GM21619 (cell line): ENCODE results near the gene VTI1A.

Source experiments
- ATAC-seq: cut with Tn5 transposase; IDR thresholded peaks from one replicate; pipeline ENCODE4 v1.9.1; 2021; ENCODE audit not compliant: unreplicated experiment

The VTI1A gene

GRCh38 chr10:112775381-112775780 is 328.4 kb downstream of the VTI1A start:
- no peak for ATAC-seq

GRCh38 chr10:112775892-112776674 is 329.1 kb downstream of the VTI1A start:
- no peak for ATAC-seq

- no peak for ATAC-seq
These were observed 331.6 kb downstream of the VTI1A start for GRCh38 chr10:112778579-112778978.

GRCh38 chr10:112779025-112779770 is 332.2 kb downstream of the VTI1A start:
- no peak for ATAC-seq

GRCh38 chr10:112782200-112782907 is 335.3 kb downstream of the VTI1A start:
- no peak for ATAC-seq

- ATAC-seq = no peak
These were observed 336.5 kb downstream of the VTI1A start for GRCh38 chr10:112783351-112784021.

GRCh38 chr10:112784022-112784461 is 337.0 kb downstream of the VTI1A start:
- no peak for ATAC-seq

- ATAC-seq = no peak
These were observed 338.1 kb downstream of the VTI1A start for GRCh38 chr10:112785089-112785488.

- no peak for ATAC-seq
These were observed 342.2 kb downstream of the VTI1A start for GRCh38 chr10:112789248-112789647.

GRCh38 chr10:112790030-112790429 is 343.0 kb downstream of the VTI1A start:
- ATAC-seq = no peak

GRCh38 chr10:112790921-112791320 is 343.9 kb downstream of the VTI1A start:
- no peak for ATAC-seq

- no peak for ATAC-seq
These were observed 344.4 kb downstream of the VTI1A start for GRCh38 chr10:112791447-112791846.

GRCh38 chr10:112792487-112793201 is 345.6 kb downstream of the VTI1A start:
- no peak for ATAC-seq

GRCh38 chr10:112793202-112793921 is 346.3 kb downstream of the VTI1A start:
- ATAC-seq = no peak

- ATAC-seq = no peak
These were observed 347.2 kb downstream of the VTI1A start for GRCh38 chr10:112794201-112794600.

- ATAC-seq = no peak
These were observed 348.1 kb downstream of the VTI1A start for GRCh38 chr10:112795067-112795466.

GRCh38 chr10:112797197-112797596 is 350.2 kb downstream of the VTI1A start:
- ATAC-seq = no peak

- no peak for ATAC-seq
These were observed 350.8 kb downstream of the VTI1A start for GRCh38 chr10:112797855-112798254.

GRCh38 chr10:112799038-112799437 is 352.0 kb downstream of the VTI1A start:
- ATAC-seq = no peak
